GM12872 (cell line): ENCODE measurements around the gene SIK3.

Source experiments
- CTCF ChIP-seq: IDR thresholded peaks from 3 replicates; pipeline ENCODE4 v1.5.1; 2011; ENCODE audit warnings: low read depth, mild to moderate bottlenecking, low read length, moderate library complexity; ENCODE audit not compliant: insufficient read depth

SIK3 gene

GRCh38 chr11:116958246-116958645, 140.0 kb downstream of the SIK3 start:
- TF ChIP-seq CTCF: no peak

GRCh38 chr11:116955949-116956348, 142.3 kb downstream of the SIK3 start:
- no peak for TF ChIP-seq CTCF

- no peak for TF ChIP-seq CTCF
Observed at GRCh38 chr11:116955548-116955947, 142.7 kb downstream of the SIK3 start.

- no peak for TF ChIP-seq CTCF
Observed at GRCh38 chr11:116953530-116954285, 144.5 kb downstream of the SIK3 start.

- no peak for TF ChIP-seq CTCF
Observed at GRCh38 chr11:116951762-116952161, 146.5 kb downstream of the SIK3 start.

GRCh38 chr11:116950210-116950609, 148.0 kb downstream of the SIK3 start:
- no peak for TF ChIP-seq CTCF

- no peak for TF ChIP-seq CTCF
Observed at GRCh38 chr11:116948391-116948790, 149.8 kb downstream of the SIK3 start.

GRCh38 chr11:116946414-116946813, 151.8 kb downstream of the SIK3 start:
- no peak for TF ChIP-seq CTCF
